GF-D8 (cell line): Measurements from ENCODE around the gene LDAH.

Experiments
- DNase-seq: peaks from one replicate; lab custom pipeline; 2025; lab: John Stamatoyannopoulos, UW

The LDAH gene

GRCh38 chr2:20635675-20636584 is 187.0 kb downstream of the LDAH start:
- no peak for DNase-seq

GRCh38 chr2:20635113-20635510 is 187.8 kb downstream of the LDAH start:
- DNase-seq = no peak

GRCh38 chr2:20634507-20635112 is 188.3 kb downstream of the LDAH start:
- no peak for DNase-seq
